ENCODE results near the gene CNTNAP1.

CNTNAP1 gene

DNA sequence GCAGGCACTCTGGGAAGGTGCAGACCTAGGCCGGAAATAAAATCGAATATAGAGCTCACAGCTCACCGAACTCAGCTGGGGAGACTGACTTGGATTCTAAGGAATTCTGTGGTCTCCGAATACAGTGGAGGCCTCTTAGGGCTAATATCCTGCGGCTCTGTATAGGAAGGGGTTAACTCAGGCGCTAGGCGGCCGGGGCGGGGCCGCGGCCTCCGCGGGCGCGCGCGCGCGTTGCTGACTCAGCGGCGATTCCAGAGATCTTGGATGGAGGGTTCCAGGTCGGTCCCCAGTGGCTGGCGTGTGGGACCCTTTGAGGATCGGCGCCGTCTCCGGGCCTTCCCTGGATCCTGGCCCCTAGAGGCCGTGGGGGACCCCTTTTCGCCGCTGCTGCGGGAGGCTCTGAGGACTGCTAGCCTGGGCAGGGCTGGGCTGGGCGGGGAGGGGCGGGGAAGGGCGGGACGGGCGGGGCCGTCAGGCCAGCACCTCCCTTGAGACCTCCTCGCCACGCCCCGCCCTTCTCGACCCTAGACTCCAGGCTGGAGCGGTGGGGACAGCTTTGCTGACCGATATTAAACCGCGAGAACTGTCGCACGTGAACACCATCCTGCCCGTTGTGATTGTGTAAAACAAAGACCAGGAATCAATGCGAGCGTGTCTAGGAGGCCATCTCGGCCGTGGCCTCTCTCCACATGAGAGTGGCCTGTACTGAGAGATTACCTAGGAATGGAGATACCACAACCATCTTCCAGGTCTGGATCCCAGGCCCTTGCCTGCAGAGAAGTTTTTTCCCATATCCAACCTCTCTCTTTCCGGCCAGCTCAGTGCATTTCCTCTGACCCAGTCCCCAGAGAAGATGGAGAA, 4.2 kb upstream of the CNTNAP1 start:
- peak; percentile 96 for DNase-seq
- TF ChIP-seq EZH2phosphoT487 (IDR thresholded peaks at IDR 0.05; ENCODE audit: low read length) (no peak), EZH2 (optimal IDR thresholded peaks at IDR 0.05; ENCODE audit: low read depth, low read length) (no peak)
- TF ChIP-seq, protein P1, sequence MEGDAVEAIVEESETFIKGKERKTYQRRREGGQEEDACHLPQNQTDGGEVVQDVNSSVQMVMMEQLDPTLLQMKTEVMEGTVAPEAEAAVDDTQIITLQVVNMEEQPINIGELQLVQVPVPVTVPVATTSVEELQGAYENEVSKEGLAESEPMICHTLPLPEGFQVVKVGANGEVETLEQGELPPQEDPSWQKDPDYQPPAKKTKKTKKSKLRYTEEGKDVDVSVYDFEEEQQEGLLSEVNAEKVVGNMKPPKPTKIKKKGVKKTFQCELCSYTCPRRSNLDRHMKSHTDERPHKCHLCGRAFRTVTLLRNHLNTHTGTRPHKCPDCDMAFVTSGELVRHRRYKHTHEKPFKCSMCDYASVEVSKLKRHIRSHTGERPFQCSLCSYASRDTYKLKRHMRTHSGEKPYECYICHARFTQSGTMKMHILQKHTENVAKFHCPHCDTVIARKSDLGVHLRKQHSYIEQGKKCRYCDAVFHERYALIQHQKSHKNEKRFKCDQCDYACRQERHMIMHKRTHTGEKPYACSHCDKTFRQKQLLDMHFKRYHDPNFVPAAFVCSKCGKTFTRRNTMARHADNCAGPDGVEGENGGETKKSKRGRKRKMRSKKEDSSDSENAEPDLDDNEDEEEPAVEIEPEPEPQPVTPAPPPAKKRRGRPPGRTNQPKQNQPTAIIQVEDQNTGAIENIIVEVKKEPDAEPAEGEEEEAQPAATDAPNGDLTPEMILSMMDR (IDR thresholded peaks at IDR 0.05; ENCODE audit: low read length): no peak
- H3K9me3 ChIP-seq (replicated peaks; ENCODE audit: insufficient read depth, low read length): no peaks in the 10 kb centered on the region
- H3K9ac ChIP-seq (ENCODE audit: low read length): peak overlapping the region; percentile 94
- no peaks in the 10 kb centered on the region for H4K20me1 ChIP-seq (ENCODE audit: insufficient read depth, low read length)
- peaks cover 36% of the 10 kb centered on the region for H3F3A ChIP-seq (ENCODE audit: insufficient read depth, low read length)
- peak overlapping the region; percentile 33; the same call in 1 of the 2 replicates for H2AFZ ChIP-seq (ENCODE audit: low read length)
- H3K9me2 ChIP-seq (replicated peaks; ENCODE audit: insufficient read depth, low read length): no peaks in the 10 kb centered on the region
- H3K36me3 ChIP-seq (replicated peaks; ENCODE audit: insufficient read depth, low read length): peaks cover 3% of the 10 kb centered on the region; the same call in 1 of the 2 replicates
- peak overlapping the region; percentile 90 for H3K4me2 ChIP-seq (ENCODE audit: low read depth, low read length)
- peak overlapping the region; percentile 61 for H3K4me3 ChIP-seq (ENCODE audit: low read length)
- no peaks in the 10 kb centered on the region for H3K27me3 ChIP-seq (replicated peaks; ENCODE audit: insufficient read depth, low read length)
- peaks cover 24% of the 10 kb centered on the region for H3K4me1 ChIP-seq (ENCODE audit: low read length)
- H3K27ac ChIP-seq (ENCODE audit: low read length): peak overlapping the region; percentile 93
- peaks cover 52% of the 10 kb centered on the region for H3K79me2 ChIP-seq (ENCODE audit: low read length)

DNA sequence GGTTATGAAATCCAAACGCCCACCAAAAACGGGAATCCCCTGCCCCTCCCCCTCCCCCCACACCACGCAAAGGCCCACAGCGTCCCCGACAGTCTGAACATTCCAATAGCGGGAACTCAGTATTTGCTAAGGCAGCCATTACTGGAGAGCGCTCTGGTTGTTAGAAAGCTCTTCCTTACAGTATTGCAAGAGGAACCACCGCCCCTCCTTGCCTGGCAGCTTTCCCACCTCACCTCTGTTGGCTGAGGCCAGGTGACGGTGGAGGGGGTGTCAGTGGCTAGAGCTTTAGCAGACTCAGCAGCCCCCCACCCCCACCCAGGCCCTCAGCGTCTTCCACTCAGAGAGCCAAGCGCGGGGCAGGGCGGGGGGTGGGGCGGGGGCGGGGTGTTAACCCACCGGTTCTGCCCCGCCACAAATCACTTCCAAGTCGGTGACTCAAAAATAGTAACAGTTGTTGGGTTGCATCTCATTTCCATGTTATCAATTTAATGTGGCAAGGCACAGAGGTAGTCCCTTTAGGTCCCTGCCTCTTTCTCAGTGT, 3.3 kb upstream of the CNTNAP1 start:
- Histone ChIP-seq H3K4me2 (ENCODE audit: low read depth, low read length) (peak overlapping the region; percentile 90), H3K4me1 (ENCODE audit: low read length) (peaks cover 24% of the 10 kb centered on the region), H3K27ac (ENCODE audit: low read length) (peak overlapping the region; percentile 93), H3K27me3 (replicated peaks; ENCODE audit: insufficient read depth, low read length) (no peaks in the 10 kb centered on the region), H2AFZ (ENCODE audit: low read length) (peak overlapping the region; percentile 84), H4K20me1 (ENCODE audit: insufficient read depth, low read length) (no peaks in the 10 kb centered on the region), H3K36me3 (replicated peaks; ENCODE audit: insufficient read depth, low read length) (no peaks in the 10 kb centered on the region), H3K9me3 (replicated peaks; ENCODE audit: insufficient read depth, low read length) (no peaks in the 10 kb centered on the region), H3K79me2 (ENCODE audit: low read length) (peaks cover 43% of the 10 kb centered on the region), H3K9me2 (replicated peaks; ENCODE audit: insufficient read depth, low read length) (no peaks in the 10 kb centered on the region), H3K9ac (ENCODE audit: low read length) (peak overlapping the region; percentile 83), H3K4me3 (ENCODE audit: low read length) (peak overlapping the region; percentile 62), H3F3A (ENCODE audit: insufficient read depth, low read length) (peaks cover 36% of the 10 kb centered on the region)
- TF ChIP-seq EZH2 (optimal IDR thresholded peaks at IDR 0.05; ENCODE audit: low read depth, low read length) (no peak), EZH2phosphoT487 (IDR thresholded peaks at IDR 0.05; ENCODE audit: low read length) (no peak)
- TF ChIP-seq, protein P1 (IDR thresholded peaks at IDR 0.05; ENCODE audit: low read length): no peak
- peak; percentile 88 for DNase-seq

DNA sequence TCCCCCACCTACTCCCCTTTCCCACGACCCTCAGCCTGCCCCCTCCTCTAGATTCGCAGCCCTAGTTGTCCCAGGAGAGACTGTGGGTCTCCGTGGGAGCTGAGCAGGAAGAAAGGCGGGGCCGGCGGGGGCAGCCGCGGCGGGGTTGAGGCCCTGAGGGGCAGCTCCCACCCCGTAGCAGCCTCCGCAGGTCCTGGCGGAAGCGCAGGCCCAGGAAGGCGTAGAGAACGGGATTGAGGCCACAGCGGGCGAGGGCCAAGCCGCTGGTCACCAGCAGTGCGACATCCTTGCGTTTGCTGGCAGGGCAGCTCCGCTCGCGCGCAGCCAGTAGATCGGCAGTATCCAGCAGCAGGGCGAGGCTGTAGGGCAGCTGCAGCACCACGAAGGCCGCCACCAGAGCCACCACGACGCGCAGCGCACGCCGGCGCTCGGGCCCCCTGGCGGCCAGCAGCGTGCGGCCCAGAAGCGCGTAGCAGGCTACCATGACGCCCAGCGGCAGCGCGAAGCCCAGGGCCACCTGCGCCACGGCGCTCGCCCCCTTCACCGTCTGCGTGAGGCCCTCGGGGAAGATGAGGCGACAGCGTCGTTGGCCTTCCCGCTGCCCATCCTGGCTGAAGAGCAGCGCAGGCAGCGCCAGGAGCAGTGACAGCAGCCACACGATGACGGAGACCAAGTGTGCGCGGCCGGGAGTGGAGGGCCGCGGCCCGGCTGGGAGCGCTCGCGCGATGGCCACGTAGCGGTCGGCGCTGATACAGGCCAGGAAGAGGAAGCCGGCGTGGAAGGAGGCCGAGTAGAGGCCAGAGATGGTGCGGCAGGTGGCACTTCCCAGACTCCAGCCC, 2.6 kb upstream of the CNTNAP1 start:
- H3F3A ChIP-seq (ENCODE audit: insufficient read depth, low read length): peaks cover 36% of the 10 kb centered on the region
- peak overlapping the region; percentile 84 for H2AFZ ChIP-seq (ENCODE audit: low read length)
- peak overlapping the region; percentile 62 for H3K4me3 ChIP-seq (ENCODE audit: low read length)
- no peaks in the 10 kb centered on the region for H3K9me2 ChIP-seq (replicated peaks; ENCODE audit: insufficient read depth, low read length)
- no peak for TF ChIP-seq EZH2 (optimal IDR thresholded peaks at IDR 0.05; ENCODE audit: low read depth, low read length)
- TF ChIP-seq EZH2phosphoT487 (IDR thresholded peaks at IDR 0.05; ENCODE audit: low read length): no peak
- TF ChIP-seq, protein P1 (IDR thresholded peaks at IDR 0.05; ENCODE audit: low read length): peak; percentile 88
- no peaks in the 10 kb centered on the region for H3K27me3 ChIP-seq (replicated peaks; ENCODE audit: insufficient read depth, low read length)
- peak overlapping the region; percentile 83 for H3K9ac ChIP-seq (ENCODE audit: low read length)
- peaks cover 36% of the 10 kb centered on the region for H3K79me2 ChIP-seq (ENCODE audit: low read length)
- H3K27ac ChIP-seq (ENCODE audit: low read length): peak overlapping the region; percentile 93
- H3K9me3 ChIP-seq (replicated peaks; ENCODE audit: insufficient read depth, low read length): no peaks in the 10 kb centered on the region
- no peaks in the 10 kb centered on the region for H4K20me1 ChIP-seq (ENCODE audit: insufficient read depth, low read length)
- H3K4me1 ChIP-seq (ENCODE audit: low read length): peaks cover 19% of the 10 kb centered on the region
- no peaks in the 10 kb centered on the region for H3K36me3 ChIP-seq (replicated peaks; ENCODE audit: insufficient read depth, low read length)
- H3K4me2 ChIP-seq (ENCODE audit: low read depth, low read length): peak overlapping the region; percentile 90
- DNase-seq: peak; percentile 87

Data from MM.1S (cell line).